Germinal center (tissue), 1 donor: ENCODE data around the gene MREG.
A peak's percentile ranks its signal among the peaks of the same experiment; 100 is the strongest.

Experiments
- DNase-seq: peaks from one replicate; pipeline ENCODE4 v3.0.0; 2012; ENCODE audit warnings: mixed read lengths, low spot score

MREG gene, protein sequence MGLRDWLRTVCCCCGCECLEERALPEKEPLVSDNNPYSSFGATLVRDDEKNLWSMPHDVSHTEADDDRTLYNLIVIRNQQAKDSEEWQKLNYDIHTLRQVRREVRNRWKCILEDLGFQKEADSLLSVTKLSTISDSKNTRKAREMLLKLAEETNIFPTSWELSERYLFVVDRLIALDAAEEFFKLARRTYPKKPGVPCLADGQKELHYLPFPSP

GRCh38 chr2:216013080-216013909, at the start of gene MREG:
Gene MREG (minus strand): TSS chr2:216013551. CDS start chr2:216013327, 224 bp downstream.
- peak; percentile 90 for DNase-seq

DNA sequence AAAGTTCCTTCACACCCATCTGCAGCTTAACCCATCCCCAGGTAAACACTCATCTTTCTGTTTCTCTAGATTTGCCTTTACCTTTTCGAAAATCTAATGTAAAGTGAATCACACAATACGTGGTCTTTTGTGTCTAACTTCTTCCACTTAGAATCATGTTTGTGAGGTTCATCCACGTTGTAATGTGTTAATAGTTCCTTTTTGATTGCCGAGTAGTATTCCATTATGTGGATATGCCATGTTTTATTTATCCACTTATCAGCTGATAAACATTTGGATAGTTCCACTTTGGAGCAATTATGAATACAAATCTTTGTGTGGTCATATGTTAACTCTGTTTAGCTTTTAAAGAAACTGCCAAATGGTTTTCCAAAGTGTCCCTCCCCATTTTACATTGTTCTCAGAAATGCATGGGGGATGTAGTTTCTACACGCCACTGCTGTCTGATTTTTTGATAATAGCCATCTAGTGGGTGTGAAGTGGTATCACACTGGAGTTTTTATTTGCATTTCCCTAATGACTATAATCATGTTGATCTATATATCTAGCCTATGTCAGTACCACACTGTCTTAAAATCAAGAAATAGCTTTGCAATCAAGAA, 46.0 kb upstream of the MREG start:
- peak; percentile 14 for DNase-seq

- DNase-seq: peak; percentile 68
These were observed 44.4 kb upstream of the MREG start for GRCh38 chr2:216057688-216058193.

DNA sequence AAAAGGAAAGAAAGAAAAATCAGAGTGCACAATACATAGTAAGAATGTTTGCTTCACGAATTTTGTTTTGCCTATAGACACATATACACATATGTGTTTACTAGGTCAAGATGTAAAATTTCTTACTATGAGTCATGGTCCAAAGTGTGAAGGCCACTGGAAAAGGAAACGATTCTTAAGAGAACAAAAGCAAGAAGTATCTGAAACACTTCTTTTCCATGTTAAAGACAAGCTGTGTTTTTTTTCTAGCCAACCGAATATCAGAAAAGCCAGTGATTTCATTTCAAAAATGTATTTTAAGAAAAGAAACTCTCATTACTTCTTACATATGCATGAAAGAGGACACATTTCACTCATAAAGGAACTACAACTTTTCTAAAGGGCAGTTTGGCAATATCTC, 43.4 kb upstream of the MREG start:
- no peak for DNase-seq

DNA sequence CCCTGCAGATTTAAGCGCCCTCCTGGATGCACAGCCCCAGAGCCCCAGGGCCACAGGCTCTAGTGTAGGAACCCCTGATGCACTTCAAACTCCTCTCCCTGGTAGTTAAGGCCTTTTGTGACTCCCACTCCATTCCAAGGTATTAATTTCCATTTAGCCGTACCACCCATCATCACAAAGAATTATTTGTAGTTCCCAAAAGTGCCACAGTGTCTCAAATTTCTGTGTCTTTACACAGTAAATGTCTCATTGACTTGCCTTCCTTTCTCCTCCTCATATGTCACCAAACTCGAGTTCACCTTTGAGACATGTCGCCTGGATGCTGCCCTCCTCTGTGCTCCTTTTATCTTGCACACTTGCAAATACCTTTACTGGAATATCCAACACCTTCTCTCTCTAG, 42.3 kb upstream of the MREG start:
- DNase-seq: no peak

- no peak for DNase-seq
These were observed 39.1 kb upstream of the MREG start for GRCh38 chr2:216052420-216052819.

DNA sequence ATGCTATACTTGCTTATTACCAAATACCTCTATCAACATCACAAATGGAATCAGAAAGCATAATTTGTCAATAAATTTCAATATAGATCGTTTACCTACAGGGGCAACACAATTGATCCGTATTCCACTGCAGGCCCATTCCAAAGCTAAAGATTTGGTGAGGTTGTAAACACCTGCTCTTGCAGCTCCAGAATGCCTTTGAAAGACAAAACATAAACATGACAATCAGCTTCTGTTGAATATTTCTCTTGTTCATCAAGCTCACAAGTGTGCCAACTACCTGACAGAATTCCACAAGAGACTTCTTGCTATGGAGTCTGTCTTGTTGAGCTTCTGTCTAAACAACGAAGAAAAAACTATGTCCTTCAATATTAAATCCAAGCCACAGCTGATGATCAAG, 38.0 kb upstream of the MREG start:
- DNase-seq: no peak

GRCh38 chr2:216049452-216049851, 36.1 kb upstream of the MREG start:
- no peak for DNase-seq

GRCh38 chr2:216047397-216047796, 34.0 kb upstream of the MREG start:
- no peak for DNase-seq

GRCh38 chr2:216044883-216045486, 31.6 kb upstream of the MREG start:
- DNase-seq: no peak

DNA sequence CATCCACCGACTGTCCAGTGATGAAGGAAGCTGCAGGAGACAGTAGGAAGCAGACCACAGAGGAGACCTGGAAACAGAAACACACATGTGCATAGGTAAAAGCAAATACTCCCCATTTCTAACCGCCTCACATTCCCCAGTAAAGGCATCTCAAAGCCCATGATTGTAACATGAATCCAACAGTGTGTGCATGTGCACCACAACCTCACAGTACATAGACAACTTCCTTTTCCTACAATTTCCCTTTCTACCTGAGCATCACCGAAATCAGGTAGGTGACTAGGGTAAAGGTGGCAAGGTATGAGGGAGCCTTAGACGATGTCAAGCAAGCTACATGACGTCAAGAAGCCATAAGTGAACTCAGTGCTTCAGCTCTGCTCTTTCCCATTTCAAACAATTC, 30.6 kb upstream of the MREG start:
- no peak for DNase-seq

GRCh38 chr2:216041438-216041837, 28.1 kb upstream of the MREG start:
- DNase-seq: no peak

DNA sequence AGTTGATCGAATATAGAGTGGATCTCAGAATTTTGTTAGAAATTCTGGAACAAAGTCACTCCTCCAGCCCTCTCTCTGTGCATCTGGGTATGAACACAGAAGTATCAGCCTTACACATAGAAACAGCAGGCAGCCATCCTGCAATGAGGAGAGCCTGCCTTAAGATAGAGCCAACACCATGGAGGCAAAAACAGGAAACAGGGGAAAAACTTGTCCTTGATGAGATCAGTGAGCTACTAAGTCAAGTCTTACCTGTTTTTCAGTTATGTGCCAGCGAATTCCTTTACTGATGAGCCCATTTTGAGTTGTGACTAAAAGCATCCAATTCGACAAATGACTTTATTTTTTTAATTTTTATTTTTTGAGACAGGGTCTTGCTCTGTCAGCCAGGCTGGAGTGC, 26.6 kb upstream of the MREG start:
- no peak for DNase-seq

- DNase-seq: peak; percentile 80
These were observed 20.7 kb upstream of the MREG start for GRCh38 chr2:216034065-216034464.

DNA sequence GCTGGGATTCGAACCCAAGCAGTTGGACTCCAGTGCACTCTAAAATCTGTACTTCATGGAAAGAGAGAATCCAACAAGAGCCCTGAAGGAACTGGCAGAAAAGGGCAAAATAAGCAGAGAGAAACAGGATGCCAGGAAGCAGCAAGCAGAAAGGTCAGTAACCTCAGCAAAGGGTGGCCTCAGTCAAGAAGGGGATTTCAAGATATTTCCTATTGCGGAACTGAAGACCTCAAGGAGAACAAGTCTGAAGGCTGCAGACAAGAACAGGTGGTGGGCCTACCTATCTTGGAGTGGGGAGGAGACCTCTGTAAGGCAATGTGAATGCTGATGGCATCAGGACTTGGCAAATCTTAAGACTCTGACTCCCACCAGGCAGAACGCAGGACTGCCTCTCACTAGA, 20.1 kb upstream of the MREG start:
- DNase-seq: no peak

GRCh38 chr2:216031960-216032689, 18.8 kb upstream of the MREG start:
- no peak for DNase-seq

DNA sequence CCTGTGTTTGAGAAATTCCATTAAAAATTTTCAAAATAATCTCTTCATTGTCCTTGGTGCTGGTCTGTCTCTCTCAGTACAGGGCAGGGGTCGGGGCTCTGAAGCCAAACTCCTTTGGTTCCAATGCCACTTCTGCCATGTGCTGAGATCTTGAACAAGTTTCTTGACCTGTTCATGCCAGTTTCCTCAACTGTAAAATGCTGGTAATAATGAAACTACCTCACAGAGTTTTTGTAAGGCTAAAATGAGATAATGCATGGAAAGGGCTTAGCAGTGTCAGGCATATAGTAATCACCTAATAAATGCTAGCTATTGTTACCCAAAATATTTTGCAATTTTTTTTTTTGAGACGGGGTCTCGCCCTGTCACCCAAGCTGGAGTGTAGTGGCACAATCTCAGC, 16.9 kb upstream of the MREG start:
- DNase-seq: no peak

DNA sequence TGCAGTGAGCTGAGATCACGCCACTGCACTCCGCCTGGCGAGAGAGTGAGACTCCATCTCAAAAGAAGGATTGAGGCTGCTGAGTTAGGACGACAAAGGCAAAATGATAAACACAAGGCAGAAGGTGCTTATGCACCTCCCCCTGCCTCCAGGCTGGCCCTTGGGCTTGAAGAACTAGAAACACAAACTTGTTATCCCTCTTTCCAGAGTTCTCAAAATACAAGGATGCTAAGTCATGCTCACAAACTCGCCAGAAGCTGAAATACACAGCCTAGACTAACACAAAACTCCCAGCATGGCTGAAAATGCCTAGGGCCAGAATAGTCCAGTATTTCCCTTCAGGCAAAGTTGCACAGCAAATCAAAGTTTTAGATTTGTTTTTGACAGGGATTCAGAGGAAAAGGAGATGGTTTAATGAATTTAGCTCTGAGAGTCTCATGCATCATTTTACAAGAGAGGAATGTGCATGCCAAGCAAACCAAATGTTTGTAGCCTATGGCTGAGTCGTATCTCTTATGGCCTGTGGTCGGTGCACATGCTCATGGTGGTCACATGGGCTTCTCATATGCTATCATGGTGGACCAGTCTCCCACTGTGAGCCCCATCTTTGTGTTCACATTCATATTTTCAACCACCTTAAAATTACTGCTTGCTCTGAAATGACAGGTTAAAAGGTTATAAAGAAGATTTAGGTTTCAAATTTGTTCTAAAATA, 16.2 kb upstream of the MREG start:
- no peak for DNase-seq

- no peak for DNase-seq
These were observed 11.5 kb upstream of the MREG start for GRCh38 chr2:216024779-216025336.

- peak; percentile 71 for DNase-seq
These were observed 9.8 kb upstream of the MREG start for GRCh38 chr2:216023055-216023648.
